ENCODE measurements around the gene MARK3.
"Not testable (repeated sequence)": the region's sequence is repeated elsewhere in the genome, so short reads cannot be mapped to it uniquely, and the experiment has no call there.

The MARK3 gene

DNA sequence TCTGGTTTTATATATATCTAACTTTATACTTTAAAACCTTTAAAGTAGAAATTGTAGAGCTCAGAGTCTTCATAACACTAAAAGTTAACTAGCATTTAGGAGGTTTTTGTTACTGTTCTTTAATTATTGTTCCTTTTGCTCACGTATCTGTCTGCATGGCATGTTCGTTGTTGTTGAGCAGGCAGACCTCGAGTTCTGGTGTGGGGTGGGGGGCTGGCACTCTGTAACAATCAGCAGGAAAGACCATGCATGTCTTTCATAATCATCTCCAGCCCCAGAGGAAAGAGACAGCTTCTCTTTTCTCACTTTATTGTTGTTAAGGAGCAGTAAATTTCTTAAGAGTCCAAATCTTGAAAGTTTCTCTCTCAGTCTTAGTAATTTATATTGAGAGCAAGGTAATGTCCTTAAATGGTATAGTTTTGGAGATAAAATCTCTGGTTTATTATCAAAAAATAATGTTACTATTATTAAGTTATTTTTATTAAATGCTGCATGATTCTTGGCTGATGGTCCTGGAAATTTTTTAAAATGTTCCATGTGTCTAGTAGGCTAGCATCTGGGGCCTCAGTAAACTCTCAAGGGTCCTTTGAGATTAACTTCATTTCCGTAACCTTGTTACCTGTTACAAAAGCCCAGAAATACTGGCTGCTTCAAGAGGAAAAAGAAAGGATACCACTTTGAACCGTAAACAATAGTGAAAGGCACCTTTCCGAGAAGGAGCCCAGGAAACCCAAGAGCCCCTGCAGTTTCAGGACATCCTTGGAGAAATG is 107.1 kb downstream of the MARK3 start:
- DNase-seq, result no peak

DNA sequence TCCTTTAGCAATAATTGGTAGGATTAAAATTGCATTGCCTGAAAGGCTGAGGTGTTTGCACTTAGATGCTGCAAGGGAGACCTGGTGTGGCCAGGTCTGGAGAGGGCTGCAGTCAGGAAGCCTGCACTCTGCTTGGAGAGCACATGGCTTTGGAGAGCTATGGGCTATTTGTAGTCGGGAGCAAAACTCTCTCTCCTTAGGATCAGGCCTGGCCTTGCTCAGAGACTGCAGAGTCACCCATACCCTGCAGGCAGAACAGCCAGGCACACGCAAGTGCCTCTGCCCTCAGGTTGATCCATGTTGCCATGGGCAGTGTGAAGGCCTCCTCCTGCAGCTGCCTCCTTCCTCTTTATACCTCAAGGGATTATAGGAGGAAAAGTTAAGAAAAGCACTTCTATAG is 110.6 kb downstream of the MARK3 start:
- no peak for DNase-seq

GRCh38 chr14:103496776-103497175 is 111.6 kb downstream of the MARK3 start:
- no peak for DNase-seq

DNA sequence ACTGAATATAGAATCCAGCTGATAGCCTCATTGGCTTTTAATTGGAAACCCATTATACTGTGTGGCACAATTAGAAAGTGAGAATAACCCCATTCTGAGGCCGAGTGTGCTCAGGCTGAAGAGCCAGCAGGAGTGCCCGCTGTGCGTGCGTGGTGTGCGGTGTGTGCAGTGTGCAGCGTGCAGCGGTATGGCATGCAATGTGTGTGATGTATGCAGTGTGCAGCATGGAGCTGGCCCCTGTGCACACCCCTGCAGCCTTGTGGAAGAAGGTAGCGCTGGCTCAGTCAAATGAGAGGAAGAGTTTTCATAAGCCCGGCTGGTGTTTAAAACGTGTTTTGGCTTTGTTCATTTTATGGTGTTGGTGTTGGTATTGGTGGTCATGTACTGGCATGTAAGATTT is 114.5 kb downstream of the MARK3 start:
- no peak for DNase-seq

- DNase-seq, result no peak
These were observed 115.2 kb downstream of the MARK3 start for GRCh38 chr14:103500148-103500990.

DNA sequence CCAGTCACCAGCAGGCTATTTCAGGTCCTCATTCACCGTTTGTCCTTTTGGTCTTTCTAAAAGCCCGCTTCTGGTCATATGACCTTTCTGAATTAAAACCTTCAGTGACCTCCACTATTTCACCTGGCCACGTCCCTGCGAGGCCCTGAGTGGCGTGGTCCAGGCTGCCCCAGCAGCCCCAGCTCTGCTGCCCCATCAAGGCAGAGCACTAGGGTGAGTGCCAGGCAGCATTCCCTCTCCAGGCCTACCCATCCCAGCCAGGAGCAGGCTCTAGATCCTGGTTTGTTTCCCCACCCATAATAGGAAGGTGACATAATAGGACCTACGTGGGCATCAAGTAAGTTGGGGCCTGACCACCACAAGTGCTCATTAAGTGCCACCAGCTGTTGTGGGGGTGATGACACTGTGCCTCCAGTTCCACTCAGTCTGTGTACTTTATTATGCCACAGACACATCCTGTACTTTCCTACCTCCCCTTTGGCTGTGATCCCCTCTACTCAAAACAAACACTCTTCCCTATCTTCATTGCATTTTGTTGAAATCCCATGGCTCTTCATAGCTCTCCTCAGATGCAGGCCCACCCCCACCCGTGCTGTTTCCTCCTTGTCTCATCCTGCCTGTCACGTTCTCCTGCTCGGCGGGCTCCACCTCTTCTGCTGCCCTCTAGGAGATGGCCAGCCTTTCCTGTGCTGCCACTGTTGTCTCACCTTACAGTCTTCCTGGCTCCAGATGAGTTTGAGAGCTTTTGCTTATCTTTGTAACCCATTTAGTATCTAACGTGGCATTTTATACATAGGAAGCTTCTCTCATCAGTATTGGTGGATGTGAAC is 116.0 kb downstream of the MARK3 start:
- no peak for DNase-seq

DNA sequence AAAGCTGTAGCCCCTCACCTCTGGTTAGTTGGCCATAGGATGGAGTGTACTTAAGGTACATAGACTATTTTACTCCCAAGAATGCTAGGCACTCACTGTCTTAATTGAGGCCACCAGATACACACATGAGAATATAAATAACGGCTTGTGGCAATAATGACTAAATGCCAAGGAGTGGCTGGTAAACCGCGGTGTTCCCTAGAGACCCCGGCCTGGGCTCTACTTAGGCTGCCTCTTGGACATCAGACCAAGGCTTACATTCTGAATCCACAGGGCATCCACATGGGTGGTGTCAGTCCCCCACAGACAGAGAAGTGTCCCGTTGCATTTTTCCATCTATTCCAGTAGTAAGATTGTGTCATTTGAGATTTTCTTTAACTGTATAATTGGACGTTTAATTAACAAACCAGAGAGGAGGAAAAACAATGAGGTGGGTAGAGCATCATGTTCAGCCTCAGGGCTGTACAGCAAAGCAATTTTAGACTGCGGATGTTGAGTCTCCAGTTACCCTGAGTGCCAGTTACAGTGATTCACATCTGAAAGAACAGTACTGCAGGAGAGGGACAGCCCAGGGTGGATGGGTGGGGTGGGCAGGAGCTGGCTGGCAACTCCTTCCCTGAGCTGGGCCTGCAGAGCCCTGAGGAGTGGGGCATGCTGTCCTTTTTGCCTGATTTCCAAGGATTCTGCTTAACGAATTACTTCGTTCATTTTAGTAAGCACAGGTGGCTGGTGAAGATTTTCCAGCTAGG is 116.9 kb downstream of the MARK3 start:
- no peak for DNase-seq

- no peak for DNase-seq
These were observed 117.7 kb downstream of the MARK3 start for GRCh38 chr14:103502877-103503276.

DNA sequence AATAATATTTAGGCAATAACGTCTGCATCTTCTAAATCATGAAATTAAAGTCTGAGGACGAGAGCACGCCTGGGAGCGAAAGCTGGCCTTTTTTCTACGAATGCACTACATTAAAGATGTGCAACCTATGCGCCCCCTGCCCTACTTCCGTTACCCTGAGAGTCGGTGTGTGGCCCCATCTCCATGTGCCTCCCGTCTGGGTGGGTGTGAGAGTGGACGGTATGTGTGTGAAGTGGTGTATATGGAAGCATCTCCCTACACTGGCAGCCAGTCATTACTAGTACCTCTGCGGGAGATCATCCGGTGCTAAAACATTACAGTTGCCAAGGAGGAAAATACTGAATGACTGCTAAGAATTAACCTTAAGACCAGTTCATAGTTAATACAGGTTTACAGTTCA is 118.1 kb downstream of the MARK3 start:
- DNase-seq, result no peak

DNA sequence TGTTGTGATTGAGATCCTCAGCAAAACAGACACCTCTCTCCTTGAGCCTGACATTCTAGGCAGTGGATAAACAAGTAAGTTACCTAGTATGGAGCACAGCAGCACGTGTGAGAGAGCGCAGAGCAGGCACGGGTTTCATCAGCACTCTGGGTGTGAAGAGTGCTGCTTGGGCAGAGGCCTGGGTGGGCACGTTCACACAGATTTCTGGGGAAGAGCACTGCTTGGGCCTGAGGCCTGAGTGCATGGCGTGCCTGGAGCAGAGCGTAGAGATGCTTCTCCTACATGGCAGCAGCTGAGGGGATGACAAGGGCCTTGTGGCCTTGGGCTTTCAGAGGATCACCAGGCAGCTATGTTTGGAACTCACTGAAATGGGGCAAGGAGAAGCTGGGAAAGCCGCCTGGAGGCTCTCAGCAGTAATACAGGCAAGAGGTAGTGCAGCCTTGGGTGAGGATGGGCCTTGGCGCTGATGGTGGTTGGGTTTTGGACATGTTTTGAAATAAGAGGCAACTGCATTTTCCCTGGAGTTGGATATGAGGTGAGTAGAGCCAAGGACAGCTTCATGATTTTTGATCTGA is 119.9 kb downstream of the MARK3 start:
- DNase-seq, result no peak

DNA sequence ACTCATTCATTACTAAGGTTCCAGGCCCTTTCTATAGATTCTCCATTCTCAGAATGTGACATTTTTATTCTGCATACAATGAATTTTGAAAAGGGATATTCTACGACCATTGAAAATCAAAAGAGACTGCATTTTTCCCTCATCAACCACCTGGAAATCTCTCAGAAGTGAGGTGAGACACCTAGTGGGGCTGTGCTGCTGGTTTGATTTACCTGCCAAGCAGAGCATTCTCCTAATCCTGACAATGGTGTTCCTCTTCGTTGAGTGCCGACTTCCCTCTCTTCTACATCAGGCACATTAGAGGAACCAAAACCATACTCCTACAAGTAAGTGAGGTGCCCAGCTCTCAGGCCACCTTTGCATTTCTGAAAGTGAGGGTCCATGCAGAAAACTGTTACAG is 122.5 kb downstream of the MARK3 start:
- DNase-seq, result no peak

- no peak for DNase-seq
These were observed 123.5 kb downstream of the MARK3 start for GRCh38 chr14:103508521-103509329.

DNA sequence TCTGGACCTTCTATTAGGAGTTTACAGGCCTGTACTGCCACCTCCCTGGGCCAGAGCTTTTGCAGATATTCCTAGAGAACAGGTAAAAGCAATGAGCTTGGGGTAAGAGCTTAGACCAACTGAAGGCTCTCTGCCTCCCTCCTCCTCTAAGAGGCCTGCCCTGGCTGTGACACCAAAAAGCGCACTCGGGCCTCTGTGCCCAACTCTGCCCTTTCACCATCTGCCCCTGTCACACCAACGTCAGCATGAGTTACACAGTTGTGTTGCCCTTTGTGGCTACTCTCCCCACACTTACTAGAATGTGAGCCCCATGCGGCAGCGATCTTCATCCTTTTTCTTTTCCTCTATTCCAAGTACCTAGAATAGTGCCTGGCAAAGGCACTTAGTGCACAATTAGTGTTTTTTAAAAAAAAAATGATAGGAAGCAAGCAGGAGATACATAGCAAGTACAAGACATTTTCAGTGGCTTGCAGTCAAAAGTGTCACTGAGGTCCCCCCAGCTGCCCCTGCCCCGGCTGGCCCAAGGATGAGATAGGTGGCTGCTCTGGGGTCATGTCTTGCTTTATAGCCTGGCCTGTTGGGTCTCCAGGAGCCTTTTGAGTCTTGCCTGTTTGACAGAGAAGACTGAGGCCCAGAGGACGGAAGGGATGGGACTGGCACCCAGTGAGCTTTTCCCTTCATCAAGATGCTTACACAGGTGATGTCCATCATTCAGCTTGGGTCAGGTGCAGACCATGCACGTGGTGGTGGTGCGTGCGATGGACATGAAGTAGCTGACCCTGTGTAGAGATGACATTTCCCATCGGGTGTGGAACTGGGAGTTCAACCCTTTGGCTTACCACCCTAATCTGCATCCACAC is 124.9 kb downstream of the MARK3 start:
- no peak for DNase-seq

GRCh38 chr14:103510724-103511693 is 125.8 kb downstream of the MARK3 start:
- no peak for DNase-seq

- DNase-seq, result not testable (repeated sequence)
These were observed 127.0 kb downstream of the MARK3 start for GRCh38 chr14:103512180-103512579.

GRCh38 chr14:103512701-103513611 is 127.7 kb downstream of the MARK3 start:
- no peak for DNase-seq

GRCh38 chr14:103514596-103515421 is 129.6 kb downstream of the MARK3 start:
- no peak for DNase-seq
